GOT3 (cell line): ENCODE results near the gene TSPAN9.

Source experiments
- DNase-seq: peaks from one replicate; lab custom pipeline; 2025; ENCODE audit warnings: mixed read lengths; lab: John Stamatoyannopoulos, UW

The TSPAN9 gene

DNA sequence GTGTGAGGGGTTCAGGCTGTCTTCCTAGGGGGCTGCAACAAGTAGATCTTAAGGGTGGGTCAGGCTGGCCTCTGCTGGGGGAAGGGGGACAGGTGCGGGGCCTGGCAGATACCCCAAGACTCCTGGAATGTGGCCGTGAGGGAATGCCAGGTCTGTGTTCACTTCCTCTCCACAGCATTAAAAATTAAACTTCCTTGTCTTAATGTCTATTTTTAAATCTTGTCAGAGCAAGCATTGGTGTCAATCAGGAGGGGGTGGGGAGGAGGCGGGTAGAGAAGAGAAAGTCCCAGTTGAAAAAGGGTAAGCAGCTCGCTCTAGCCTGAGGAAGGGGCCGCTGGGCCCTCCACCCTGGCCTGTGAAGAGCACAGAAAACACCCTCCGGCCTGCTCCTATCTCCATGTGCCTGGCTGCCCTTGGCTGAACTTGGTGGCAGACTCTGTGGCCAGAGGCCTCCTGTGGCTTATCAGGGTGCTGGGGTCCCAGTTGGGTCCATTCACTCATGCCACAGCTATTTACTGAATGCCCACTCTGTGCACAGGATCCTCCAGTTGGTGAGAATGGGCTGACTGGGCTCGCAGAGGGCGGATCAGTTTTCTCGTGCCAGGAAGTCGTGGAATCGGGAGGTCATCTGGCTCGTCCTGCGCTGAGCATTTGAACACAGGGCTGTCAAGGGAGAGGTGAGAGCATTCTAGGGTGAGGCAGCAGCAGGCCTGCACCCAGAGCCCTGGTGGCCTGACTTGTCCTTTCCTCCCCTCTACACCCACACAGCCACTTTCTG lies 128.8 kb downstream of the TSPAN9 start:
- DNase-seq: no peak

DNA sequence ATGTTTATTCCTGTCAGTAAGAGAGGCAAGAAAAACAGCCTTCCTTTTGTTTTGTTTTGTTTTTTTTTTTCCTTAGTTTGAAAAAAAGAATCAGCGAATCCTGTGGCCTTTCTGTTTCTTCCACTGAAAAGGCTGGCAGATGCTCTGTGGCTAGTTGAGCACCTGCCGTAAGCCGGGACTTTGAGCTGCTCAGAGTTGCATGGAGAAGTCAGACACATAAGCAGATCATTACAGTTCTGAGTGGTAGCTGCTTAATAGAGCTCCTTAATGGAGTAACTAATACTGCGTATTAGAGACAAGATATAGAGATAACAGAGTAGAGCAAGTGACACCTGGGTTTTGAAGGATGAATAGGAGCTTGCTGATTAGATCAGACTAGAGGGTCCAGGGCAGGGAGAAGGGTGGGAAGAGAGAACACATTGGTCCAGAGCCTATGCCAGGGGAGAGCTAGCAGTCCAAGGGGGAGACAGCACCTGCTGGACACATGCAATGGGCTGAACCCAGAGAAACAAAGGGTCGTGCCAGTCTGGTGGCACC lies 129.4 kb downstream of the TSPAN9 start:
- no peak for DNase-seq

DNA sequence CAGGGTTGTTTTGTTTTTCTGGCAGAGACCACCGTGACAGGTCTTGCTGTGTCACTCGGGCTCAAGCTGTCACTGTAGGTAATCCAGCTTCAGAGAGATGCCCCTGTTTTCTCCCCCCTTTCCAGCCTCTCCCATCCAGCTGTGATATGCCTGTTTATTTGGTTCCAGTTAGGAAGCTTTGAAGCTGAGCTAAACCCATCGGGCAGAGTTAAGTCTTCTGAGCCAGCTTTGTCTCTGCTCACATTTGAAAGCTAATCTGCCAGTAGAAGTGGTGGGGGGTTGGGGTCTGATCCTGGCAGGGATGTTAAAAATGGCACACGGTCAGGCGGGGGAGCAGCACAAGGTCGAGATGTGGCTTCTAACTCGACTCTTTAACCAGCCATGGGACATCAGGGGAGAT lies 130.0 kb downstream of the TSPAN9 start:
- DNase-seq: no peak

DNA sequence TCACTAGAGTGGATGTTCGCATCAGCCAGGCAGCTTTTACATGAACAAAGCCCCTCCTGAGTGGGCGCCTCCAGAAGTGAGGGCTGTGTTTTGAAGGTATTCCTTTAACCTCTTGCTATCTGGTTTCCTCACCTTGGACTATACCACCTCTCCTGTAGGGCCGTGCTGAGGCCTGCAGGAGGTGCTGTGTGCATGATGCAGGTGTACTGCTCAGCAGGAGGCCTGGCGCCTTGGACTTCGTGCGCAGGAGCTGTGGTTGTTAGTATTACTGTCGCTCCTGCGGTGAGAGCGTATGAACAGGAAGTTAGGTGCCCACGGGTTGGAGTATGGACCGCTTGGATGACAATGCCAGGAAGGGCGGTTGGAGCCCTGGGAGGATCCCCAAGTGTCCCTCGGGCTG lies 130.7 kb downstream of the TSPAN9 start:
- DNase-seq: no peak

DNA sequence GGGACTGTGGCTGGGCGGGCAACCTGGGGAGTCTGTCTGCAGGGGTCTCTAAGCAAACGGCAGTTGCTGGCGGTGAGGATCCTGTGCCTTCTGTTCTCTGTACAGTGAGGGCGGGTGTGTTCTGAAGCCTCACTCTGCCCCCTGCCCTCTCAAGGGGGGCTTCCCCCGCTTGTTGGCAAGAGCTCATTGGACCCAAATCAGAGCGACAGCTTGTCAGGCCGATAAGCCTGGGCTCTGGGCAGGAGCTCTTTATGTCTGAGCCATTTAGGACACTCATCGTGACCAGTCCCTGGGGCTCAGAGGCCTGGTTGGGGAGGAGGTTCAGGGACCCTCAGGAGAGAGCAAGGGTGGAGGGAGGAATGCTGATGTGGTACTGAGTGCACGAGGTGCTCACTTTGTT lies 136.0 kb downstream of the TSPAN9 start:
- no peak for DNase-seq

DNA sequence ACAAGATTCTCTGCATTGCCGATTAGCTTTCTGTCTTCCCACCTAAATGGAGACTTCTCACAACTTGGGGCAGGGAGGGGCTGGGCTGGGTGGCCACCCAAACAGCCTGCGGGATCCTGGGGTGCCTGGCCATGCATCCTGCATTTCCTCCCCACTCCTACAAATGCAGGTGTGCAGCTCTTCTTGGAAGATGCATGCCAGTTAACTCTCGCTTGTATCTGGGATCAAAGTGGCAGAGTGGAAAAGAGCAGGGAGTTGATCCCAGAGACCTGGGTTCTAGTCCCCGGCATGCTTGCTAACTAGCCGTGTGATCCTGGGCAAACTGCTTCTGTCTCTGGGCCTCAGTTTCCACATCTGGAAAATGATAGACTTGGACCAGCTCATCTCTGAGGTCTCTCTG lies 136.6 kb downstream of the TSPAN9 start:
- no peak for DNase-seq

DNA sequence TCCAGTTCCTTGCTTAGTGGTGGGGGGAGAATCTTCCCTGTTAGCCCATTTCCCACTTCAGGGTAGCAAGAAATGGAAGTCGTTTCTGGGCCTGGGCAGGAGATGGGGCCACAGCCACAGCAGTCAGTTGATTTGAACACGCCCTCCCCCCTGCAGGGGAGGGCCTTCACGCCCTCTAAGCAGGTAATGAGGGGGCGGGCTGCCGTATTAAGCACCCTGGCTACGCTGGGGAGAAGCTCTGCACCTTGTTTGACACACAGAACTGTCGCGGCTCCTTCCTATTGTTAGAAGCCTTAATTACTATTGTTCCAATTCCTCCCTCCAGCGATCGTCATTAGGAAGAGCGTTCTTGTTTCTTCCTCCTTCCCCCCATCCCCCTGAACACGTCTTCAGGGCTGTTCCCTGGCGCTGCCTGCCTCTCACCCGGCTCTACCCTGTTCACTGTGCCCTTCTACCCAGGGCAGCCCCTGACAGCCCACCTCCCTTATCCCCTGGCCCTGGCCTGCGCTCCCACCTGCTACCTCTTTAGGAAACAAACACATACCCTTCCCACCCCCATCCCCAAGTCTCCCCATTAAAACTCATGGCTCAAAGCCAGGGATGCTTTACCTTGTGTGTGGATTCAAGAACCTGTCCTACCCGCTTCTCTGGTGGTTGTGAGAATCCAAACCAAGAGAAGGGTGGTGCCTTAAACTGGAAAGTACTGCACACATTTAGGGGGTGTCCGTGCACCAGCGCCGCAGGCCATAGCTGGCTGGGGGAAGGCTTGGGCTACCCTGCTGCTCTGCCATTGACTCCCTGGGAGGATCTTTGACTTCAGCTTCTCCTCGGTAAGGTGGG lies 137.6 kb downstream of the TSPAN9 start:
- no peak for DNase-seq

DNA sequence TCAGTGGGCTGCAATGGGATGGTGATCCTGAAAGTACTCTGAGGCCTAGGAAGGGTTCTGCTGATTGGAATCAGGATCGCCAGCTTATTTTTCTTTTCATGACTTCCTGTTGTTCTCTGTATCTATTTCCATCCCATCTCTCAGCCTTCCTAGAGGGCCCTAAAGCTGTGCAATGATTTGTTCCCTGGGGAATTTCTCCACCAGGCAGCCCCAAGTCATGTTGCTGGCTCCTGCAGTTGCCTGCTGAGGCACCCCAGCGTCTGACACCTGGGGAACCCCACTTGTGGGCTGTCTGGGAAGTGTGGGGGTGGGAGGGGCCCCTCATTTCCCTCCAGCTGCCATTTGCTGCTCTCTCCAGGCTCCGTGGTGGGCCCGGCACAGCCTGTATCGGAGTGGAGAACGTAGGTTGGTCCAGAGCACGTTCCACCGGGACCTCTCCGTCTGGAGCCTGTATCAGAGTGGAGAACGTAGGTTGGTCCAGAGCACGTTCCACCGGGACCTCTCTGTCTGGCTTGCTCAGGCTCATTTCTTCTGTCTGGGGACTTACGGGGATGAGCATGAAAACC lies 138.3 kb downstream of the TSPAN9 start:
- no peak for DNase-seq

DNA sequence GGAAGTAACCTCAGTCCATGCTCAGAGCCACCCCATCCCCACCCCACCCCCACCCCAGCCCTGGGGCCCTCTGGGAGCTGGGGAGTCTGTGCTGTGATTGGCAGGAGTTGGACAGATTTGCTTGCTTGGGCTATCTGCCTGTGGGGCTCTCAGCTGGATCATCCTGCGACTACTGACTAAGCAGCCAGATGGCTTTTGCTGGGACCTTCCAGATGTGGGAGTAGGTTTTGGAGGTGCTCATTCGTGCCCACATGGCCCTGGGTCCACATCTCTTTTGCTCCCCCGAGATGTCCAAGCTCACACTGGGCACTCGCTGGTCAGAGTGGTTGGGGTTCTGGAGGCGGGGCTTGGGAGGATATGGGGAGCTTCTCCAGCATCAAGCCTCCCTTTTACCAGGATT lies 138.9 kb downstream of the TSPAN9 start:
- DNase-seq: no peak

DNA sequence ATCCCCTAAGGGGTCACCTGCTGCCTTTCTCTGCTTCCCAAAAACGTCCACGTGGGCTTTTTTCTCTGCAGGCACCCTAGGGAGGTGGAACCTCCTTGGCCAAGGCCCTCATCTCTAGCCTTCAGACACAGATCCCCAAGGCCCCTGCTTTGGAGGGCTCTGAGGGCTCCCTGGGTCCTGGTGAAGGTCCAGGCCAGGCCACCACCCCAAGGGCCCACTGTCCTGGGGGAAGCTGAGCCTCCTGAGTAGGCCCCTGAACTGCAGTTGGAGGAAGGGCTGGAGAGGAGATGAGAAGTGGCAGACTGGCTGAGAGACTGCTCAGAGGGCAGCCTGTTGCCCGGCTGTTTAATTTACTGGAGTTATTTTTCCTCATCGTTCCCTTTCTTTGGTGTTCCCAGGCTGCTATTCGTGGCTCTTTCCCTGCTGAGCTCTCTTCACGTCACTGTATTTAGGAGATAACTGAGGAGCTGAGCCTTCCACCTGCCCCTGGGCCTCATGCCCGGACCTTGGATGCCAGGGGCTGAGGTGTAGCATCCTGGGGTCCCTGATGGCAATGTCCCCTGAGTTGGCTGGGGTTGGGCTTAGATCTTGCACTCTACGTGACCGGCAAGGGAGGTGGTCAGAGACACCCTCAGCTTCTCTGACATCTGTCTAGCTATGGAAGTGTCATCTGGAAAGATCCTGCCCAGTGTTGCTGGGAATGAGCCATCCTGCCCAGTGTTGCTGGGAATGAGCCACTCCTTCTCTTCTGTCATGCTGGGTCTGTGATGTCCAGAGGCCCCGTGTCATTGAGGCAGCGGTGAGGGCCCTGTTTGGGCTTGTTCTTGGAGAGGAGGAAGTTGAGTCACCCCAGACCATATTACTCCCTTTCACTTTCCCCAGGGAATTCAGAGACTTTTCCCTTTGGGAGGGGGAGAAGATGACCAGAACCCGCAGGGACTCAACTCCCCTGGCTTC lies 139.8 kb downstream of the TSPAN9 start:
- no peak for DNase-seq

DNA sequence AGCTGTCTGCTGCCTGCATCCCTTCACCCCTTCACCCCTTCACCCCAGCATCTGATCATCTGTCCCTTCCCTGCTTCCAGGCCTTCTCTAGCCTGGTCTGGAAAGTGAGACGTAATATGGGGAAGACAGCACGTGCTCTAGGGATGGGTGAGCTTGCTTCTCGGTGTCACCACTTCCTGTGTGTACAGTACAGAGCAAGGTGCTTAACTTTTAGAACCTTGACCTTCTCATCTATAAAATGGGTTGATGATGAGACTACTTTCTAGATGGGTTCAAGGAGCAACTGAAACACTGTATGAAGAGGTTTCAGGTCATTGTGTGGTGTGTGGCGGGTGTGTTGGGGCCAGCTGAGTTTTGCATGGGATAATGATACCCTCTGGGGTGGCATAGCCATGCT lies 140.5 kb downstream of the TSPAN9 start:
- no peak for DNase-seq

DNA sequence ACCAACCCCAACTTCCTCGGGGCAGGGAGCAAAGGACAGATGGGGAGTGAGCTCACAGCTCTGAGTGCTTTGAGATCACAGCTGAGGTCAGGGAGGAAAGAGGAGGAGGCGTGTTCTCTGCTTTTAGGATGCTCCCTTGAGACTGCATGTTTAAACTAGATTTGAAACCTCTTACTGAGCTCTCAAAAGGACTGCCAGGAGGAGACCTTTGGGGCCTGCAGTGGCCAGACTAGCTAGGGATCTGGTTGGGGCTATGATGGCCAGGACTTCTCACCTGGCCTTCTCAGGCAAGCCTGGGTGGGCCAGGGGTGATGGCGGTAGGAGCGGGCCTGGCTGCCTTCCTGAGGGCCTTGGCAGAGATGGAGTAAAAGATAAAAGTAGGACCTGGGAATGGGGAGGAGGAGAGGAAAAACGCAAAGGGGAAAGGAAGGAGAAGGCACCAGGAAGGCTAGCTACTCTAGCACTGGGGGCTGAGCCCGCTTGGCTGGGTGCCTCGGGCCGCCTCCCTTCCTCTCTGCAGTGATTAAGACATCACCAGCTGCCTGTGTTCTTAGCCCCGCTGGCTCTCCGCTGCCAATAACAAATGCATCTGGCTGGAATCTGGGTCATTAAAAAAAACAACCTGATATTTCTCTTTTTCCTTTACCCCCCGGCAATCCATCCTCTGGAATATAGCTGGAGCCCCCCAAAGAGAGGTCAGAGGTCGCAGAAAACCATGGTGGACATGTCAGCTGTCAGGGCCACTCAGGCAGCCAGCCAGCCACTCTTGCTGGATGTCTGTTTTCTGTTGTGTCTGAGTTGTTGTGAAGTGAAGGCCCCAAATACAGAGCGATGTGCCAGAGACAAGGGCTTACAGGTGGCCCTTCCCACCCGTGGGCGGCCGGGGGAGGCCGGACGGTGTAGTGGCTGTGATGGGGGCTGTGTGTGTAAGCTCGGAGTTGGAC lies 141.3 kb downstream of the TSPAN9 start:
- no peak for DNase-seq

DNA sequence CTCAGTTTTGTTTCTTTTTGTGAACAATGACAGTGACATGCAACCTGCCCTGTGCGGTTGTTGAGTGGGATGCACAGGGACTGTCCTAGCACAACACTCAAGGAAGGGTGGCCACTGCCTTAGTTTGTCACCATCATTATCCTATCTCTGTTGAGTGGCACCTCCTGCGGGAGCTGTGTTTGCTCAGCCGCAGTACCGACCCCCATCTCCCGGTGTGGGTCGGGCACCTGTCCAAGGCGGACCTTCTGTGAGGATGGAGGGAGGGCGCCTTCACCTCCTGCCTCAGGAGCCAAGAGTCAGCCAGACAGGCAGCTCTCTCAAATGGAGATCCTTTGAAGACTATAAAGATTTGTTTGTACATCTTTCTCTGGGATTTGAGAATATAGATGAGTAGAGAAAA lies 142.1 kb downstream of the TSPAN9 start:
- no peak for DNase-seq

DNA sequence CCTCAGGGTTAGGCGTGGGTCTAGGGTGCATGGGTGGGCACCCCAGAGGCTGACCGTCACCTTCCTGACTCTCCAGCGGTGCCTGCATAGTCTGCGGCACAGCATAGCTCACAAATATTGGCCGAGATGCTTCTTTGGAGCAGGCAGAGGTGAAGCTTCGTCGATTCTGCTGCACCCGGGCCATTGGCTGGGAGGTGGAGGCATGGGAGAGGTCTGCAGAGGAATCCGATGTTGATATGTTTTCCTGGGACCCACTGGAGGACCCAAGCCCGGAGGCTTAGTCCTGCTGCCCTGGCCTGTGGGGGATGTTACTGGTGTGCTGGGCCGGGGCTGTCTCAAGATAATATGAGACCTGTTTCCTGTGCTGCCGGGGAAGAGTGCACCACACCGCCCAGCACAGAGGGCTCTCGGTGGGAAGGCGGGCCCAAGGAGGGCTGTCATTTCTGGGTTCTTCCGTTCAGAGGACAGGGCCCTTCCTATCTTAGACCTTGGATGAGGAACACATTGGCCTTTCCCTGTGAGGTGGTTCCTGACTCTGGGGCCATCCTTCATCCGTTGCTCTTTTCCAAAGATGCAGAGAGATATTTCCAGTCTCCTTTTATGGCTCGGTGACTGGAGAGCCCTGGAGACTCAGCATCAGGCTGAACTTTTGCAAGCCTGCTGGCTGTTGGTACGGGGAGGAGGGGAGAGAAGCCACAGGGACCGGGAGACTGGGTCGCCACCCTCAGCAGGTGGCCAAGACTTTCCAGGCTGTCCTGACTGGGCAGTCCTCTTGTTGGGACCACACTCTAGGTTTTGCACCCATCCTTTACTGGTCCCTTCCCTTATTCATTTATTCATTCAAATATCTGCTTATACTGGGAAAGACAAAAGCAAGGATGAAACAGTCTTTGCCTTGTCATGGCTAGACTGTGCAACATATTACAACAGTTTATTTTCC lies 143.5 kb downstream of the TSPAN9 start:
- DNase-seq: no peak

DNA sequence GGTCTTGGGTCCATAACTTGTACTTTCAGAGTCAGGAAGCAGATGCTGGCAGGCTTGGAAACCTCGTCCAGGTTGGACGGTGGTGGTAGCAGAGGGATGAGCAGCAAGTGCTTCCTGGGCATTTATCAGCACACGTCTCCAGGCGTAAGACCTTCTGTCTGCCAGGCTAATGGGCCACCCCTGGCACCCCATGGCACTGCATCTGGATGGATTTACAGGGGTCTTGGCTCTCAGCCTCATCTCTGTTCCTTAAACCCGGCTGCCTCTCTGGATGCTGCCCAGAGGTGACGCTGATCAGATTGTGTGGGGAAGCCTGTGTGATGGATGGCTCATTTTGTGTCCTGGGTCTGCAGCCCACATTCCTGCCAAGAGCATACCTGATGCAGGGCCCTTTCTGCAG lies 145.1 kb downstream of the TSPAN9 start:
- DNase-seq: no peak

DNA sequence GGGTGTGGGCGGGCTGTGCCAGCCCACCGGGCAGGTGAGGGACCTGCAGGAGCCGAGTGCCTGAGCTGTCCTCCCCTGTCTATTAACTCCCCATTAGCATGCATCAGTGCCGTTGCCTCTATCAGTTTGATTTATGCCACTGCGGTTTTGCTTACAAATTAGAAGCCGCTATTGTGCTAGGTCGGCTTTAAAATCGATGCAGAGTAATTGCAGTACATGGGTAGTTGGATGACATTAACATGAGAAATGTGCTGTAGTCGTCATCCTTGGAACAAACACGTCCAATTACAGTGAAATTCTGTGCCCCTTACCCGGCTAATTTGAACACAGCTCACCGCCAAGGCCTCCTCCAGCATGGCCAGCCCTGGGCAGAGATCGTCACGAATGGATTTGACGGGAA lies 145.8 kb downstream of the TSPAN9 start:
- no peak for DNase-seq

DNA sequence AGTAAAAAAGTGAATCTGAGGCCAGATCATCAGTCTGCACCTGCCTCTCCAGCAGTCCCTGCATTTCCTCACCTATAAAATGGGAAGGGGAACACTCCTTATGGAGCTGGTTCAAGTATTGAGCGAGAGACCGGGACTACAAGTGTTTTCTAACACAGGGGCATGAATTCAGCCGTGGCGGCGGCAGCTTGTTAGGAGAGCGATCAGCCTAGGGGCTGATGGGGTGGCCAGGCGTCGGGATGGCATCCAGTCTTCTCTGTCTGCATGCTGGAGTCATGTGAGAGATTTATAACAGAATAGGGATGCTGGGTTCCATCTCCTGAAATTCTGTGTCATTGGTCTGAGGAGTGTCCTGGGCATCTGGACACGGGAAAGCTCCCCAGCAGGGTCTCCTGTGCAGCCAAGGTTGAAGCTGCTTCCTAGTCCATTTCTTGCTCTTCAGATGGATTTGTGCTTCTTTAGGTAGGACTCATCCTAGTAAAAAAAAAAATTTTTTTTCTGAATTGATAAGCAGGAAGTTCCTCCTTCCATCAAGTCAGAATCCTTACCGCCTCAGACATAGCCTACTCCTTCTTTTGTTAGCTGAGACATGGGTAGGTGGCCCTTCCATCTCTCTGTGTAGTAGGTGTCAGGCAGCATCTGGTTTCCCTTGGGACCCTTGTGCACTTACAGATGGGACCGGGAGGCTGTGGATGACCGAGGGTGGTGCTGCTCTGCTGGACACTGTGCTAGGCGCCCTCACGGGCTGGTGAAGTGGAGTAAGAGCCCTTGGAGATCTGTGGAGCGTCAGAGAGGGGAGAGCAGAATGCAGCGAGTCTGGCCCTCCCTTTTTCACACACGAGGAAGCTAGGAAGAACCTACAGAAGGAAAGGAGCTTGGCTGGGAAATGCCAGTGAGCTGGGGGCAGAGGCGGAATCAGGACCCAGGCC lies 146.7 kb downstream of the TSPAN9 start:
- DNase-seq: no peak

DNA sequence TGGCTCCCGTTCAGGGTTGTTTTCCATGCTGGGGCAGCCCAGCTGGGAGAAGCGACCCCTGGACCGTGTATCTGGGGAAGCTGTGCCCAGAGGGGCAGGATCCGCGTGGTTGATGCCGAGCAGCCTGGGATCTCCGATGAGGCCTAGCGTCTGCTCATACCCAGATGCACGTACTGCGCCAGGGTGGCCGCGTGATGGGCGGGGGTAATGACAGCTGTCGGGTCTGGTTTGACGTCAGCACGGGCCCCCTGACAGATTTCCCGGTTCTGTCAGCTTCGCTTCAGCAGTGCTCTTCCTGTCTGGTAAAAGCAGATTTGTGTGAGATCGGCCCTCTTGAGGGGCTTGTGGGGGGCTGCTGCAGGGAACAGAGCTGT lies 147.3 kb downstream of the TSPAN9 start:
- no peak for DNase-seq
